SKM-1 (cell line): ENCODE results near the gene GALNTL6.
"Not testable (repeated sequence)": the region's sequence is repeated elsewhere in the genome, so short reads cannot be mapped to it uniquely, and the experiment has no call there.

Experiments used
- DNase-seq: peaks from one replicate; lab custom pipeline; 2025; ENCODE audit not compliant: unreplicated experiment; lab: John Stamatoyannopoulos, UW

The GALNTL6 gene

GRCh38 chr4:172726001-172726423, 912.8 kb downstream of the GALNTL6 start:
- DNase-seq, result no peak

DNA sequence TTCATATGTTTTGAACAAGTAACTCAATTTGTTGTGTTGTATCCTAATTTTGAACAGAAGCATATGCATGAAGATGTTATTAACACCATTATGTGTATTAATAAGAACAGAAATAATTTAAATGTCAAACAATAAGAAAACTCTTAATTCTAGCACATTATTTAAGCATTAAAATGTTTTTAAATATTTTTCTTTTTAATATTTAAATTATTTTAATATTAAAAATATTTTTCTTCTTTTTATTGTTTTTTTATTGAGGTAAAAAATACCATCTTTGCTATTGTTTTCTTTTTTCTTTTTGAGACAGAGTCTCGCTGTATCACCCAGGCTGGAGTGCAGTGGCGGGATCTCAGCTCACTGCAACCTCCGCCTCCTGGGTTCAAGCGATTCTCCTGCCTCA, 914.4 kb downstream of the GALNTL6 start:
- no peak for DNase-seq

DNA sequence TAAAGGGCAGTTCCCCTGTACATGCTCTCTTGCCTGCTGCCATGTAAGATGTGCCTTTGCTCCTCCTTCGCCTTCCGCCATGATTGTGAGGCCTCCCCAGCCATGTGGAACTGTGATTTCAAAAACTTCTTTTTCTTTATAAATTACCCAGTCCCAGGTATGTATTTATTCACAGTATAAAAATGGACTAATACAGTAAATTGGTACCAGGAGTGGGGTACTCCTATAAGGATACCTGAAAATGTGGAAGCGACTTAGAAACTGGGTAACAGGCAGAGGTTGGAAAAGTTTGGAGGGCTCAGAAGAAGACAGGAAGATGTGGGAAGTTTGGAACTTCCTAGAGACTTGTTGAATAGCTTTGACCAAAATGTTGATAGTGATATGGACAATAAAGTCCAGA, 920.4 kb downstream of the GALNTL6 start:
- DNase-seq, result not testable (repeated sequence)

DNA sequence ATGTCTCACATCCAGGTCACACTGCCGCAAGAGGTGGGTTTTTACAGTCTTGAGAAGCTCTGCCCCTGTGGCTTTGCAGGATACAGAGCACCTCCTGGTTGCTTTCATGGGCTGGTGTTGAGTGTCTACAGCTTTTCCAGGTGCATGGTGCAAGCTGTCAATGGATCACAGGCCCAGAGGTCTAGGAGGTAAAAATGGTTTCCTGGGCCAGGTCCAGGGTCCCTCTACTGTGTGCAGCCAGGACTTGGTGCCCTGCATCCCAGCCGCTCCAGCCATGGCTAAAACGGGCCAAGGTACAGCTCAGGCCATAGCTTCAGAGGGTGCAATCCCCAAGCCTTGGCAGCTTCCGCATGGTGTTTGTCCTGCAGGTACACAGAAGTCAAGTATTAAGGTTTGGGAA, 921.4 kb downstream of the GALNTL6 start:
- no peak for DNase-seq

DNA sequence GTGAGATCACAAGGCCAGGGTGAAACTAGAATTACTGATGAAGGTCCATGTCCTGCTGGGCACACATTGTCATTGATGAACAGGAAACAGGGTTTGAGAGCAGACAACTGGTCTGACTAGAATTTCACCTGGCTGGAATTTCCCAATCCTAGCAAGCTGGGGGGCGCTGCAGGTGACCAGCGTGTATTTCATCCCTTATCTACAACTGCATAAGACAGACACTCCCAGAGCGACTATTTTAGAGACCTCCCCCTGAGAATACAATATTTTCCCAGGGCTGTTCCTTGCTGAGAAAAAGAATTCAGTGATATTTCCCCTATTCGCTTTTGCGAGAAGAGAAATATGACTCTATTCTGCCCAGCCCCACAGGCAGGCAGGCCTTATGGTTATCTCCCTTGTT, 922.8 kb downstream of the GALNTL6 start:
- no peak for DNase-seq

GRCh38 chr4:172740434-172740833, 927.2 kb downstream of the GALNTL6 start:
- DNase-seq, result no peak

GRCh38 chr4:172750910-172751309, 937.7 kb downstream of the GALNTL6 start:
- no peak for DNase-seq

GRCh38 chr4:172751550-172751949, 938.3 kb downstream of the GALNTL6 start:
- no peak for DNase-seq

- peak; percentile 56 for DNase-seq
Observed at GRCh38 chr4:172758586-172759340, 945.6 kb downstream of the GALNTL6 start.

GRCh38 chr4:172760512-172760911, 947.3 kb downstream of the GALNTL6 start:
- DNase-seq, result no peak

GRCh38 chr4:172762895-172763294, 949.7 kb downstream of the GALNTL6 start:
- no peak for DNase-seq

DNA sequence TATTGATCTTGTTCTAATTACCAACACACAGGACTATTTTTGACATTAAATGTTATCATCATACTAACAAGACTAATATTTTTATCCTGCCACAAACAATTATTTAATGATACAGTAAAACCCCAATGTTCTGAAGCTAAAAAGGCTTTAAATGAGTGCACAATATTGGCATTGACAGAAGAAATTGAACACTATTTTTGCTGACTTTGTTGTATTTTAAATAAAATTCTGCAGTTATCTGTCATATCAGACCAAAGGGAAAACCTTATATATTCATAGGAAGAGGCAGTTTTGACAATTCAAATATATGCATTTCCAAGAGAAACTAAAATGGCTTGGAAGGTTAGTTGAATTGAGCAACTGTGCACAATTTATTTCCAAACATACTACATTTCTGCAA, 957.6 kb downstream of the GALNTL6 start:
- no peak for DNase-seq

DNA sequence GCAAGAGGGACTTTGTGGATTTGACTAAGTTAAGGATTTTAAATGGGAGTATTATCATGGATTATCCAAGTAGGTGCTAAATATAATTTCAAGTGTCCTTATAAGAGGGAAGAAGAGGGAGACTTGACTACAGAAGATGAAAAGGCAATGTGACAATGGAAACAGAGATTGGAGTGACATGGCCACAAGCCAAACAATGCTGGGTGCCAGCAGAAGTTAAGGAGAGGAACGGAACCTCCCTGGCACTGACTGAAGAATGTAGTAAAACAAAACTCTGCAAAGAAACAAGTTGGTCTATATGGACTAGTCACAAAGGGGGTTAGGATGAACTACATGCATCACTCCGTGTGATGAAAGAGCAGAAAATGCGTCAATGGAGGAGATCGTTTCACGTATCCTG, 959.6 kb downstream of the GALNTL6 start:
- no peak for DNase-seq

GRCh38 chr4:172776203-172776861, 963.1 kb downstream of the GALNTL6 start:
- DNase-seq, result no peak

DNA sequence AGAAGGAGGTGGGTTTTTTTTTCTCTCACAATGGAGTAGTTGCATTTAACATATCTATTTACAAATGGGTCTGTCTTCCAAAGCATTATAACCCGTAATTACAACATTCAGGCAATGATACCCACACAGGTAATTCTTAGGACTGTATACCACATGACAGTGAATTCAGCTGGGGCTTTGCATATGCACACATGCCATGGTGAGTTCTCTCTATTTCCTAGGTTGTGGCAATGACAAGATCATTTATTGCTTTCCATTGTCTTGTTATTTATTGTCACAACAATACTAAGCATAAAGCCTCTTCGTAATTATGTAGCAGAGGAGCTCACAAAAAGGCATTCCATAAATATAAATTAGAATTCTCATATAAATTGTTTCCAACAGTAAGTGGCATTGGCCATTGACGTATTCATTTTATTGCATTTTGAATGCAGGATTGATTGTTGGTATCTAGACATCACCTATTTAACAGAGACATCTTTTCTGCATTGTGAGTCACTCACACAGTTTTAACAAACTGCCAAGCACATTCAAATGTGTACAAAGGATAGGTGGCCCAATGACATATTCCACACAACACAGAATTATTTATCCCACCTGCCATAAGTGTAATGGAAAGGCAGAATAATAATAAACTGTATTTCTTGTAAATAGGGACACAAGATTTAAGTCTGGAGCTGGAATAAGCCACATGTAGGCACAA, 964.7 kb downstream of the GALNTL6 start:
- no peak for DNase-seq

DNA sequence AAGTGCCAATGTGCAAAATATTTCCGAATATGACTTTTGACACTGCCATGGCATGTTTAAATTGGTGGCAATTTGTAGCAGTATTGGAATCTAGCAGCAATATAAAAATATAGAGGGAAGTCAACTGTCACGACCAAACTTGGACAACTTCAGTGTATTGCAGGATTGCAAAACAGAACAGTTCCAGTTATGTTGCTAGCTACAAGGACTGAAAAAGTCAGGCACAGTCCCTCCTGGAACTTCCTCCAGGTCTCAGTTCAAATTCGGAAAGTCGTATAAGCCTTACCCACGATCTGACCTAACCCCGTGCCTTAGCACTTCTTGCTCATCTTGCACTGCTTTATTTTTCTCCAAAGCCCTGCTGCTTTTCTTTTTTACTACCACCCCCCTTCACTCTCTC, 965.4 kb downstream of the GALNTL6 start:
- no peak for DNase-seq

DNA sequence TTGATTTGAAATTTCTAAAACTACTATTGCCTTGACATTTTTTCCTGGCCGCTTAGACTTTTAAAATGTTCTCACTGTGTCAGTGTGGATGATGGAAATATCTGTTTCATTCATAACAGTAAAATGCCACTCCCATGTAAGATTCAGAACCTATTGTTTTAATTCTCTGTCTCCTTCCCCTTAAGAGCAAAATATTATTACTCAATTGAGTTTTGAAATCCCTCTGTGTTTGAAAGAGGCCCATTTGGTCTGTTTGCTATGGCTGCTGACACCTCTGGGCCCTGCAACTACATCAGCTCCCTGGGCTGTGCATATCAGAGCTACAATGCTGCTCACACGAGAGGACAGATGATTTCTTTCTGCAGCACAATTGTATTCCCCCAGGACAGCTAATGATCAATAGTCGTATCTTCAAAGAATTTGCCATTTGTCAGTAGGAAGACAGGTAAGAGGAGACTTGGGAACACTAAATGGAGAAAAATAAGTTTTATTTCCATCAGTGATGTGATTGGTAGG, 967.4 kb downstream of the GALNTL6 start:
- no peak for DNase-seq

DNA sequence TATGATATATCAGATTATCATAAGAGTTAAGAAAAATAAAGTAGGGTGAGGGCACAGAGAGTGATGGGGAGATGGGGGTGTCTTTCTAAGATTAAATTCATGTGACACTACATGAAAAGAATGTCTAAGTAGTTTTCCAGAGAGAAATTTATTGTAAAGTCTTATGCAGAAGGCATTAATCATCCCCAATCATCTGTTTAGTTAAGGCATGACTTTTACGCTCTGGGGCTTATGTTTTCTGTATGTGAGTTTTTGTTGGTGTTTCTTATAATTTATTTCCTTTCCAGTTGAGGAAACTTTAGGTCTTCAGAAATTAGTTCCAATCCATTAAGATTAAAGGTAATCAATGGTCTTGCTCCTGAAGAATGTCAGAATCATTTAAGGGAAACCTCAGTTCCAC, 972.4 kb downstream of the GALNTL6 start:
- no peak for DNase-seq

GRCh38 chr4:172786039-172786792, 973.0 kb downstream of the GALNTL6 start:
- peak; percentile 10 for DNase-seq

DNA sequence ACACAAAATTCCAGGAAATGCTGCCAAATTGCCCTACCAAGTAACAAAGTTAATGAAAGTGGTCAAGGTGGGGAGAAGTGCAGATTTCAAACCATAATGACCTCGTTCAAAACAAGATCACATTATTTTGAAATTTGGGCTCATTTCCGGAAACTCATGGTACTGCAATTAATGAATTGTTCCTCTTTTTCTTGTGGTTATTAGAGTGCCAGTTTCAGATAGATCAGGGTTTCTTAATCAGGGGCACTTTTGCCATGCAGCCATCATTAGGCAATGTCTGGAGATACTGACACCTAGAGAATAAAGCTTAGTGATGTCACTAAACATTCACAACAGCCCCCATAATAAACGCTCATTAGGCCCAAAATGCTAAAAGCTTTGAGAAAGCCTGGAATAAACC, 973.9 kb downstream of the GALNTL6 start:
- no peak for DNase-seq

DNA sequence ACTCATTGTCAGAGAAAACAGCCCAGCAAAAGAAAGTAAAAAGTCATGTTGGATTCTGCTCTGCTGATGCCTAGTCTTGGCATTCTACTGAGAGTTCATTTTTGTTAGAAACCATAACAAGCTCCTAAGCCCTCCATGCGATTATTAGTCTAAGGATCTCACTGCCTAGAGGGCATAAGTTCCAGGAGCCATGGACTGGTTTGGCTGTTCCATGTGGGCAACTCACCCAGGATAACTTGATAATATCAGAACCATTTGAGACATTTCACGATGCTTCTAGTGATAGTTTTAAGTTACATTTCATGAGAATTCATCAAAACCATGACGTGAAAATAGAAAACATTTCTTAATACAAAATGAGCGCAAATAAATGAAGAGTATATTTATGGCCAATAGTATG, 978.6 kb downstream of the GALNTL6 start:
- no peak for DNase-seq
